GM12878 (cell line): ENCODE data around the gene RESP18. TPM values are rescaled to one million over a fixed set of nuclear protein-coding genes. Genes with fewer than 3 reads are reported as not detected.

Experiments used
- ATAC-seq: fragments of 200-7000 bp; cut with Tn5 transposase; 3 replicates; pipeline ENCODE4 v1.9.1; 2020; ENCODE audit warnings: mild to moderate bottlenecking, moderate library complexity
- BruUV-seq: library from RNA; stranded (reverse); fragments of 400-500 nt; replicated peaks from 2 replicates; lab custom pipeline; 2021; lab: Mats Ljungman, UMichigan
- CTCF ChIA-PET: fragments of 300-600 bp; sonication (Branson Sonifier 250); formaldehyde crosslinking; extraction: SDS; loops from one replicate; lab custom pipeline; 2021; ENCODE audit warnings: inconsistent platforms; lab: Yijun Ruan, JAX
- POLR2A ChIA-PET: fragments of 350-600 bp; formaldehyde crosslinking; extraction: SDS; loops from one replicate; lab custom pipeline; 2021; ENCODE audit warnings: inconsistent platforms; lab: Charles Lee
- RAD21 ChIA-PET: fragments of 300-600 bp; sonication (Branson Sonifier 250); formaldehyde crosslinking; loops from one replicate; lab custom pipeline; 2023; ENCODE audit warnings: antibody characterized with exemption; ENCODE audit not compliant: unreplicated experiment; lab: Charles Lee
- SMC1A ChIA-PET: fragments of 300-600 bp; sonication (Branson Sonifier 250); formaldehyde crosslinking; loops from one replicate; lab custom pipeline; 2023; ENCODE audit not compliant: unreplicated experiment, uncharacterized antibody; lab: Charles Lee
- DNase-seq: peaks from one replicate; pipeline ENCODE4 v3.0.0-alpha.2; 2011; ENCODE audit warnings: low read depth, low spot score
- FAIRE-seq: peaks from 3 replicates; lab custom pipeline; 2011; peaks lifted over from hg19 to GRCh38; lab: Jason Lieb, UNC
- H2AFZ ChIP-seq: 2 replicates; pipeline ENCODE4 v1.6.0; 2011; ENCODE audit warnings: low read depth, low read length, control low read depth; ENCODE audit not compliant: control insufficient read depth
- H3K27ac ChIP-seq: 2 replicates; pipeline ENCODE4 v1.5.1; 2011; ENCODE audit warnings: control low read depth; ENCODE audit not compliant: control insufficient read depth, insufficient read depth
- H3K27me3 ChIP-seq, 2 experiments: replicated peaks in 1 of 2; 2 replicates each; pipeline versions ENCODE4 v1.6.0 to v1.6.1; 2011; ENCODE audit warnings: low read length in 1 of 2; ENCODE audit not compliant: control insufficient read depth in 2 of 2, insufficient read depth in 2 of 2
- H3K36me3 ChIP-seq, 2 experiments: 2 replicates each; pipeline ENCODE4 v1.5.1; 2011; ENCODE audit warnings: low read length in 1 of 2; ENCODE audit not compliant: control insufficient read depth in 2 of 2, insufficient read depth in 2 of 2
- H3K4me1 ChIP-seq: 2 replicates; pipeline ENCODE4 v1.6.1; 2011; ENCODE audit warnings: mild to moderate bottlenecking, low read length, moderate library complexity, mixed read lengths; ENCODE audit not compliant: control insufficient read depth, insufficient read depth
- H3K4me2 ChIP-seq: 2 replicates; pipeline ENCODE4 v1.6.0; 2011; ENCODE audit warnings: control low read depth; ENCODE audit not compliant: control insufficient read depth, insufficient read depth
- H3K4me3 ChIP-seq: fragments of 200-600 bp; sonication (generic); 2 replicates; pipeline ENCODE4 v1.5.1; 2016
- H3K79me2 ChIP-seq: 2 replicates; pipeline ENCODE4 v1.6.0; 2011; ENCODE audit warnings: low read length; ENCODE audit not compliant: control insufficient read depth, insufficient read depth
- H3K9ac ChIP-seq: 2 replicates; pipeline ENCODE4 v1.8.0; 2011; ENCODE audit warnings: low read length, control low read depth, mixed read lengths; ENCODE audit not compliant: control insufficient read depth, insufficient read depth
- H3K9me3 ChIP-seq: replicated peaks from 3 replicates; pipeline ENCODE4 v1.5.1; 2011; ENCODE audit warnings: mild to moderate bottlenecking, low read length; ENCODE audit not compliant: control insufficient read depth, insufficient read depth
- H4K20me1 ChIP-seq: 2 replicates; pipeline ENCODE4 v1.6.0; 2011; ENCODE audit not compliant: control insufficient read depth, insufficient read depth
- ATF7 ChIP-seq: fragments of 450-650 bp; IDR thresholded peaks from 2 replicates; pipeline ENCODE4 v1.6.1; 2016; ENCODE audit warnings: low read depth, mild to moderate bottlenecking
- CBFB ChIP-seq: IDR thresholded peaks from 2 replicates; pipeline ENCODE4 v1.6.1; 2016; ENCODE audit warnings: antibody characterized with exemption, low read depth
- CEBPB ChIP-seq, 2 experiments: fragments of 150-350 bp in 1 of 2; IDR thresholded peaks; 2 replicates each; pipeline ENCODE4 v1.6.1; 2012 to 2014; ENCODE audit warnings: low read depth in 2 of 2, low read length in 2 of 2, borderline replicate concordance in 1 of 2, inconsistent platforms in 1 of 2
- CHD2 ChIP-seq: IDR thresholded peaks from 2 replicates; pipeline ENCODE4 v1.6.1; 2011; ENCODE audit warnings: low read depth, low read length, improper control_type of control experiment, borderline replicate concordance
- CHD4 ChIP-seq: fragments of 200-600 bp; sonication (generic); IDR thresholded peaks from 2 replicates; pipeline ENCODE4 v1.6.1; 2016; ENCODE audit warnings: mild to moderate bottlenecking
- EED ChIP-seq: sonication (generic); IDR thresholded peaks from 2 replicates; pipeline ENCODE4 v1.6.1; 2016; ENCODE audit warnings: antibody characterized with exemption, low read depth
- GABPA ChIP-seq: IDR thresholded peaks from 2 replicates; pipeline ENCODE4 v1.6.1; 2014; ENCODE audit warnings: antibody characterized with exemption, low read depth, mild to moderate bottlenecking, inconsistent platforms
- IRF4 ChIP-seq: IDR thresholded peaks from 2 replicates; pipeline ENCODE4 v1.6.1; 2011; ENCODE audit warnings: low read depth, low read length
- MTA2 ChIP-seq: fragments of 450-650 bp; IDR thresholded peaks from 2 replicates; pipeline ENCODE4 v1.6.1; 2016; ENCODE audit warnings: low read depth, mild to moderate bottlenecking, moderate library complexity
- NFIC ChIP-seq: IDR thresholded peaks from 2 replicates; pipeline ENCODE4 v1.6.1; 2012; ENCODE audit warnings: low read depth, mild to moderate bottlenecking, inconsistent platforms, low read length, moderate library complexity
- NFYA ChIP-seq: IDR thresholded peaks from 2 replicates; pipeline ENCODE4 v1.6.1; 2011; ENCODE audit warnings: low read depth, mild to moderate bottlenecking, low read length, improper control_type of control experiment, borderline replicate concordance
- POU2F2 ChIP-seq: IDR thresholded peaks from 3 replicates; pipeline ENCODE4 v1.6.1; 2011; ENCODE audit warnings: low read depth, mild to moderate bottlenecking, low read length, borderline replicate concordance
- TCF3 ChIP-seq: IDR thresholded peaks from 2 replicates; pipeline ENCODE4 v1.6.1; 2012; ENCODE audit warnings: low read depth, mild to moderate bottlenecking, low read length, borderline replicate concordance; ENCODE audit not compliant: insufficient read depth
- WRNIP1 ChIP-seq: IDR thresholded peaks from 2 replicates; pipeline ENCODE4 v1.6.1; 2011; ENCODE audit warnings: low read depth, low read length, improper control_type of control experiment, borderline replicate concordance
- ZNF207 ChIP-seq: fragments of 450-650 bp; IDR thresholded peaks from 2 replicates; pipeline ENCODE4 v1.6.1; 2014; ENCODE audit warnings: antibody characterized with exemption, mild to moderate bottlenecking, borderline replicate concordance
- ZNF24 ChIP-seq: fragments of 450-650 bp; IDR thresholded peaks from 2 replicates; pipeline ENCODE4 v1.6.1; 2017; ENCODE audit warnings: antibody characterized with exemption, mild to moderate bottlenecking
- WGBS: methylation state at CpG from one replicate; pipeline ENCODE4 v1.1.6; 2016; ENCODE audit warnings: low lambda C conversion rate; ENCODE audit not compliant: insufficient replicate concordance, insufficient coverage; ENCODE audit errors: missing lambda C conversion rate; 5-methylcytosine and 5-hydroxymethylcytosine counted together
- in situ Hi-C: fragments of 300-500 bp; cut with MboI; formaldehyde crosslinking; loops from 9 replicates; pipeline ENCODE4 v1.14.3; 2018; ENCODE audit warnings: mixed read lengths
- intact Hi-C: fragments of 100-400 bp; cut with micrococcal nuclease; formaldehyde crosslinking; loops from one replicate; pipeline ENCODE4 v1.14.2; 2022; ENCODE audit not compliant: unreplicated experiment
- polyA plus RNA-seq, 11 experiments: library from polyadenylated mRNA; depleted of rRNA in 4 of 11; unstranded in 6 of 11; stranded (reverse) in 5 of 11; fragments of >200 nt; fragmentation: Nextera tagmentation in 4 of 11; fragmentation: Illumina TruSeq in 1 of 11; extraction: Ambion mirVana in 4 of 11; extraction: Trizol in 1 of 11; gene quantifications; 1 replicate in 1 of 11; 2 replicates in 10 of 11; pipeline versions ENCODE4 v1.2.1 to v1.2.3, GENCODE V29; 2011 to 2016; ENCODE audit warnings: inconsistent platforms in 2 of 11, missing spikeins in 2 of 11, low read depth in 1 of 11
- total RNA-seq, 4 experiments: library from RNA; depleted of rRNA in 3 of 4; stranded (reverse); fragments of >200 nt in 3 of 4; fragmentation: Illumina TruSeq in 1 of 4; extraction: Trizol in 1 of 4; gene quantifications; 2 replicates each; pipeline versions ENCODE4 v1.2.1 to v1.2.3, GENCODE V29; 2013 to 2021
- TF ChIP-seq, protein P1 (sequence below): IDR thresholded peaks from 2 replicates; pipeline ENCODE4 v1.6.1; 2012; ENCODE audit warnings: mild to moderate bottlenecking, low read depth, low read length
- TF ChIP-seq, protein P2 (sequence below): IDR thresholded peaks from 2 replicates; pipeline ENCODE4 v1.6.1; 2011; ENCODE audit warnings: borderline replicate concordance, low read depth, mild to moderate bottlenecking, moderate library complexity, mixed read lengths, low read length; ENCODE audit not compliant: insufficient read depth; ENCODE audit errors: extremely low read length

Gene RESP18
- total and polyA plus RNA-seq, 10 of the 15 experiments (the other 5 are each of a cell fraction or from before 2014, with no cell fraction given), result not detected

DNA sequence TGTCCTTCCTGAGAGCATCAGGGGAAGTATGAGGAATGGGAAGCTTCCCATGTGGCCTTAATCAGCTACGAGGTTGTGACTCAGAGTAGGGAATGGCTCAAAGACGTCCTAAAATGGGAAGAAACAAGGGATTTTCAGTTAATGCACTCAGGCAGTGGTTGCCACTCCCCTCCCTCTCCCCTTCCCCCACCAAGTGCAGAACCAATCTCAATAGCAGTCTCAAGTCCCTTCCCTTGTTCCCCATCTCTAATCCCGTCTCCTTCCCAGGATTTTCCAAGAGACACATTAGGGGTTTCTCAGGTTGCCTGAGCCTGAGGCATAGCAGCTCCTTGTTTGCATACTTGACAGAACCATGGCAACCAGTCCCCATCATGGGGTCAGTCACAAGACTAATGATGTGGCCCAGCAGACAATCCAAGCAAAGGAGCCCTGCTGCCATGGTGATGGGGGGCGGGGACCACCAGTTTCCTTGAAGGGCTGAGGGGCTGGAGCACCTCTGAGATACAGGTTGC is 18.2 kb upstream of the RESP18 start:
- ChIA-PET POLR2A (no interaction called here), SMC1A (no interaction called here)
- TF ChIP-seq CBFB (no peak), MTA2 (no peak), CHD4 (no peak), NFIC (no peak), GABPA (no peak), NFYA (no peak), WRNIP1 (no peak), ATF7 (no peak), ZNF207 (no peak), TCF3 (no peak), EED (no peak), CHD2 (no peak), POU2F2 (no peak), ZNF24 (no peak), IRF4 (no peak), CEBPB (IDR thresholded peaks at IDR 0.05; ENCODE audit: borderline replicate concordance in 1 of 2, low read depth in 2 of 2, low read length in 2 of 2) (no peak)
- TF ChIP-seq, protein P1, sequence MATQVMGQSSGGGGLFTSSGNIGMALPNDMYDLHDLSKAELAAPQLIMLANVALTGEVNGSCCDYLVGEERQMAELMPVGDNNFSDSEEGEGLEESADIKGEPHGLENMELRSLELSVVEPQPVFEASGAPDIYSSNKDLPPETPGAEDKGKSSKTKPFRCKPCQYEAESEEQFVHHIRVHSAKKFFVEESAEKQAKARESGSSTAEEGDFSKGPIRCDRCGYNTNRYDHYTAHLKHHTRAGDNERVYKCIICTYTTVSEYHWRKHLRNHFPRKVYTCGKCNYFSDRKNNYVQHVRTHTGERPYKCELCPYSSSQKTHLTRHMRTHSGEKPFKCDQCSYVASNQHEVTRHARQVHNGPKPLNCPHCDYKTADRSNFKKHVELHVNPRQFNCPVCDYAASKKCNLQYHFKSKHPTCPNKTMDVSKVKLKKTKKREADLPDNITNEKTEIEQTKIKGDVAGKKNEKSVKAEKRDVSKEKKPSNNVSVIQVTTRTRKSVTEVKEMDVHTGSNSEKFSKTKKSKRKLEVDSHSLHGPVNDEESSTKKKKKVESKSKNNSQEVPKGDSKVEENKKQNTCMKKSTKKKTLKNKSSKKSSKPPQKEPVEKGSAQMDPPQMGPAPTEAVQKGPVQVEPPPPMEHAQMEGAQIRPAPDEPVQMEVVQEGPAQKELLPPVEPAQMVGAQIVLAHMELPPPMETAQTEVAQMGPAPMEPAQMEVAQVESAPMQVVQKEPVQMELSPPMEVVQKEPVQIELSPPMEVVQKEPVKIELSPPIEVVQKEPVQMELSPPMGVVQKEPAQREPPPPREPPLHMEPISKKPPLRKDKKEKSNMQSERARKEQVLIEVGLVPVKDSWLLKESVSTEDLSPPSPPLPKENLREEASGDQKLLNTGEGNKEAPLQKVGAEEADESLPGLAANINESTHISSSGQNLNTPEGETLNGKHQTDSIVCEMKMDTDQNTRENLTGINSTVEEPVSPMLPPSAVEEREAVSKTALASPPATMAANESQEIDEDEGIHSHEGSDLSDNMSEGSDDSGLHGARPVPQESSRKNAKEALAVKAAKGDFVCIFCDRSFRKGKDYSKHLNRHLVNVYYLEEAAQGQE, result no peak
- TF ChIP-seq, protein P2, sequence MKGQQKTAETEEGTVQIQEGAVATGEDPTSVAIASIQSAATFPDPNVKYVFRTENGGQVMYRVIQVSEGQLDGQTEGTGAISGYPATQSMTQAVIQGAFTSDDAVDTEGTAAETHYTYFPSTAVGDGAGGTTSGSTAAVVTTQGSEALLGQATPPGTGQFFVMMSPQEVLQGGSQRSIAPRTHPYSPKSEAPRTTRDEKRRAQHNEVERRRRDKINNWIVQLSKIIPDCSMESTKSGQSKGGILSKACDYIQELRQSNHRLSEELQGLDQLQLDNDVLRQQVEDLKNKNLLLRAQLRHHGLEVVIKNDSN, result no peak

More for the DNA sequence above, 18.2 kb upstream of the RESP18 start:
- ChIA-PET CTCF (interaction anchor here (0.9 to 3.7 kb wide), 3 partner anchors 12 to 101 kb away, joined by 3 to 18 read pairs (median 4); no protein-coding TSS in a partner anchor), RAD21 (no interaction called here)
- in situ Hi-C loops, result no loop called here
- no peaks in the 10 kb centered on the region for H3K79me2 ChIP-seq
- WGBS, result 0% methylated on average over 4 of the region's 4 CpGs
- no peaks in the 10 kb centered on the region for H3K9me3 ChIP-seq
- peaks cover 0 to 2% of the 10 kb centered on the region in 2 experiments; a peak in 2 of 4 replicates for H3K27me3 ChIP-seq
- H3K4me2 ChIP-seq, result no peak overlapping the region
- no peak for DNase-seq
- BruUV-seq, result no TSS peak
- no peak overlapping the region for H3K4me3 ChIP-seq
- intact Hi-C loops, result no loop called here
- H2AFZ ChIP-seq, result no peak overlapping the region
- no peak for ATAC-seq
- H3K27ac ChIP-seq, result no peak overlapping the region
- no peaks in the 10 kb centered on the region for H4K20me1 ChIP-seq
- H3K36me3 ChIP-seq, result no peaks in the 10 kb centered on the region
- no peak for FAIRE-seq
- H3K9ac ChIP-seq, result no peak overlapping the region
- no peaks in the 10 kb centered on the region for H3K4me1 ChIP-seq
